Breast epithelium (tissue), 4 donors: ENCODE measurements around the gene GOLIM4. TPM values are rescaled to one million over a fixed set of nuclear protein-coding genes. Genes with fewer than 3 reads are reported as not detected.

Source experiments
- DNase-seq, 2 donors: peaks; one replicate each; pipeline ENCODE4 v3.0.0-alpha.2; 2019; ENCODE audit warnings: low spot score in 2 of 2
- H3K27ac ChIP-seq, 2 donors: fragments of 200-600 bp; sonication (generic) in 1 of 2; one replicate each; pipeline ENCODE4 v1.5.1; 2016 to 2019; ENCODE audit warnings: mild to moderate bottlenecking in 1 of 2
- H3K27me3 ChIP-seq, 2 donors: fragments of 200-600 bp; sonication (generic) in 1 of 2; one replicate each; pipeline versions ENCODE4 v1.5.1 to v1.6.0; 2017 to 2019; ENCODE audit warnings: control low read depth in 1 of 2, mild to moderate bottlenecking in 1 of 2
- H3K36me3 ChIP-seq: fragments of 200-600 bp; one replicate; pipeline ENCODE4 v1.5.1; 2019
- H3K4me1 ChIP-seq, 2 donors: fragments of 200-600 bp; sonication (generic); one replicate each; pipeline ENCODE4 v1.5.1; 2016 to 2019; ENCODE audit warnings: control low read depth in 1 of 2
- H3K4me3 ChIP-seq, 3 donors: fragments of 200-600 bp; sonication (generic); 1 replicate in 2 of 3; 2 replicates in 1 of 3; pipeline ENCODE4 v1.5.1; 2016 to 2019; ENCODE audit warnings: mild to moderate bottlenecking in 3 of 3, moderate library complexity in 2 of 3
- H3K9me3 ChIP-seq, 2 donors: fragments of 200-600 bp; sonication (generic) in 1 of 2; one replicate each; pipeline ENCODE4 v1.5.1; 2016 to 2019; ENCODE audit warnings: control low read depth in 1 of 2
- POLR2A ChIP-seq: fragments of 450-650 bp; IDR thresholded peaks from one replicate; pipeline ENCODE4 v1.6.1; 2016; ENCODE audit warnings: antibody characterized with exemption, mild to moderate bottlenecking, moderate library complexity
- POLR2AphosphoS5 ChIP-seq, 3 donors: sonication (generic); formaldehyde crosslinking; IDR thresholded peaks; one replicate each; pipeline ENCODE4 v1.6.1; 2017; ENCODE audit warnings: antibody characterized with exemption in 3 of 3
- intact Hi-C: fragments of 100-400 bp; cut with DNase I; formaldehyde crosslinking; loops from one replicate; pipeline ENCODE4 v1.15.1; 2023; ENCODE audit warnings: low total_unique reads
- total RNA-seq, 3 donors: library from RNA; depleted of rRNA; stranded (reverse); fragments of >200 nt; gene quantifications; one replicate each; pipeline ENCODE4 v1.1.0, GENCODE V29; 2016
- TF ChIP-seq, protein P1 (sequence below), 3 donors: fragments of 450-650 bp; IDR thresholded peaks; one replicate each; pipeline ENCODE4 v1.5.1; 2016 to 2017; ENCODE audit warnings: antibody characterized with exemption in 3 of 3, mild to moderate bottlenecking in 3 of 3, moderate library complexity in 3 of 3

The GOLIM4 gene
- total RNA-seq, 3 donors from 2014 or later = 21.4 to 34.9 (median 33.8) TPM

- Histone ChIP-seq H3K9me3 (peaks cover 0 to 7% of the 10 kb centered on the region in 2 donors), H3K4me1 (no peaks in the 10 kb centered on the region), H3K27ac (no peak overlapping the region), H3K36me3 (no peaks in the 10 kb centered on the region), H3K27me3 (no peaks in the 10 kb centered on the region), H3K4me3 (no peak overlapping the region)
- no peak for DNase-seq
- TF ChIP-seq, protein P1, sequence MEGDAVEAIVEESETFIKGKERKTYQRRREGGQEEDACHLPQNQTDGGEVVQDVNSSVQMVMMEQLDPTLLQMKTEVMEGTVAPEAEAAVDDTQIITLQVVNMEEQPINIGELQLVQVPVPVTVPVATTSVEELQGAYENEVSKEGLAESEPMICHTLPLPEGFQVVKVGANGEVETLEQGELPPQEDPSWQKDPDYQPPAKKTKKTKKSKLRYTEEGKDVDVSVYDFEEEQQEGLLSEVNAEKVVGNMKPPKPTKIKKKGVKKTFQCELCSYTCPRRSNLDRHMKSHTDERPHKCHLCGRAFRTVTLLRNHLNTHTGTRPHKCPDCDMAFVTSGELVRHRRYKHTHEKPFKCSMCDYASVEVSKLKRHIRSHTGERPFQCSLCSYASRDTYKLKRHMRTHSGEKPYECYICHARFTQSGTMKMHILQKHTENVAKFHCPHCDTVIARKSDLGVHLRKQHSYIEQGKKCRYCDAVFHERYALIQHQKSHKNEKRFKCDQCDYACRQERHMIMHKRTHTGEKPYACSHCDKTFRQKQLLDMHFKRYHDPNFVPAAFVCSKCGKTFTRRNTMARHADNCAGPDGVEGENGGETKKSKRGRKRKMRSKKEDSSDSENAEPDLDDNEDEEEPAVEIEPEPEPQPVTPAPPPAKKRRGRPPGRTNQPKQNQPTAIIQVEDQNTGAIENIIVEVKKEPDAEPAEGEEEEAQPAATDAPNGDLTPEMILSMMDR (IDR thresholded peaks at IDR 0.05) = no peak
- TF ChIP-seq POLR2A (no peak), POLR2AphosphoS5 (IDR thresholded peaks at IDR 0.05) (no peak)
- intact Hi-C loops = no loop called here
Observed at GRCh38 chr3:168123201-168124176, 27.8 kb upstream of the GOLIM4 start.

GRCh38 chr3:168121184-168122017 is 25.7 kb upstream of the GOLIM4 start:
- H3K27ac ChIP-seq = peak overlapping the region; percentile 16 to 30
- TF ChIP-seq POLR2A = no peak
- no peak for TF ChIP-seq POLR2AphosphoS5 (IDR thresholded peaks at IDR 0.05)
- TF ChIP-seq, protein P1 (IDR thresholded peaks at IDR 0.05) = no peak
- H3K27me3 ChIP-seq = no peaks in the 10 kb centered on the region
- peak in 1 of 2 donors; percentile 61 for DNase-seq
- no peaks in the 10 kb centered on the region for H3K9me3 ChIP-seq
- no peaks in the 10 kb centered on the region for H3K4me1 ChIP-seq
- H3K36me3 ChIP-seq = no peaks in the 10 kb centered on the region
- H3K4me3 ChIP-seq = no peak overlapping the region
- intact Hi-C loops = no loop called here

GRCh38 chr3:168117853-168118313 is 22.2 kb upstream of the GOLIM4 start:
- no peaks in the 10 kb centered on the region for H3K4me1 ChIP-seq
- no peaks in the 10 kb centered on the region for H3K36me3 ChIP-seq
- no peak for TF ChIP-seq POLR2A
- TF ChIP-seq POLR2AphosphoS5 (IDR thresholded peaks at IDR 0.05) = no peak
- TF ChIP-seq, protein P1 (IDR thresholded peaks at IDR 0.05) = no peak
- H3K27me3 ChIP-seq = no peaks in the 10 kb centered on the region
- H3K27ac ChIP-seq = no peak overlapping the region
- H3K9me3 ChIP-seq = no peaks in the 10 kb centered on the region
- no peak for DNase-seq
- intact Hi-C loops = no loop called here
- H3K4me3 ChIP-seq = no peak overlapping the region

- peak overlapping the region; percentile 43 to 48 for H3K27ac ChIP-seq
- no peaks in the 10 kb centered on the region for H3K27me3 ChIP-seq
- no peaks in the 10 kb centered on the region for H3K4me1 ChIP-seq
- intact Hi-C loops = no loop called here
- TF ChIP-seq POLR2A = no peak
- TF ChIP-seq, protein P1 (IDR thresholded peaks at IDR 0.05) = no peak
- no peak for TF ChIP-seq POLR2AphosphoS5 (IDR thresholded peaks at IDR 0.05)
- no peaks in the 10 kb centered on the region for H3K9me3 ChIP-seq
- peak in 1 of 2 donors; percentile 27 for DNase-seq
- H3K36me3 ChIP-seq = no peaks in the 10 kb centered on the region
- no peak overlapping the region for H3K4me3 ChIP-seq
Observed at GRCh38 chr3:168117059-168117458, 21.3 kb upstream of the GOLIM4 start.
